NCI-H2196 treated with DMSO at 0.1 percent for 48 hours (cell line): Measurements from ENCODE around the gene DNAH8.

Source experiments
- DNase-seq: peaks from one replicate; lab custom pipeline; 2025; ENCODE audit not compliant: unreplicated experiment; lab: John Stamatoyannopoulos, UW

DNAH8 gene

DNA sequence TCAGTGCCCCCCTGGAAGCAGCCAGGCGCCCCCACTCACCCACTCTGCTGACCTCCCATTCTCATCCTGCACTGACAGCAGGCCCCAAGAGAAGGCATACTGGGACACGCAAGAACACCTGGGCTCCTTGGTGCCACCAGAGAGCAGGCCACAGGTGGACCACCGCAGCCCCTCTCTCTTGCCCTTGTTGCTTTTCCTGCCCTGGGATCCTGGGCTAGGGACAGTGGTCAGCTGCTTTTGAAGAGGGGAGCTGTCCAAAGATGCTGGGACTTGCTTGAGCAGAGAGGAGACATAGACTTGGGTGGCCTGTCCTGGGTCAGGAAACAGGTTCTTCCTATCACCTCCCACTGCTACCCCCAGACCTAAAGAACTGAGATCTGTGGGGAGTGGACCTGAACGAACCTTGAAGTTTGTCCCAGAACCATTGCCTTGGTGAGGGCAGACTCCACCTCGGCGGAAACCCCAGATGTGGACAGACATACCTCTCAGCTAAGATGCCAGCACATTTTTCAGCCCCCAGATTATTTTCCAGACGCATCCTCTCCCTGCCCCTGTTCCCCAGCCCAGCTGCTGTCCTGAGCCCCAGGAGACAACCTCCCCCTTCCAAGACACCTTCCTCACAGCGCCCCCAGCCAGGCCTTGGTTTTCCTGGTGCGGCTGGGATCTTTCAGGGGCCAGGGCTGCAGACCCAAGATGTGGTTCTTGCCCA, 334.6 kb downstream of the DNAH8 start:
- DNase-seq, result no peak

DNA sequence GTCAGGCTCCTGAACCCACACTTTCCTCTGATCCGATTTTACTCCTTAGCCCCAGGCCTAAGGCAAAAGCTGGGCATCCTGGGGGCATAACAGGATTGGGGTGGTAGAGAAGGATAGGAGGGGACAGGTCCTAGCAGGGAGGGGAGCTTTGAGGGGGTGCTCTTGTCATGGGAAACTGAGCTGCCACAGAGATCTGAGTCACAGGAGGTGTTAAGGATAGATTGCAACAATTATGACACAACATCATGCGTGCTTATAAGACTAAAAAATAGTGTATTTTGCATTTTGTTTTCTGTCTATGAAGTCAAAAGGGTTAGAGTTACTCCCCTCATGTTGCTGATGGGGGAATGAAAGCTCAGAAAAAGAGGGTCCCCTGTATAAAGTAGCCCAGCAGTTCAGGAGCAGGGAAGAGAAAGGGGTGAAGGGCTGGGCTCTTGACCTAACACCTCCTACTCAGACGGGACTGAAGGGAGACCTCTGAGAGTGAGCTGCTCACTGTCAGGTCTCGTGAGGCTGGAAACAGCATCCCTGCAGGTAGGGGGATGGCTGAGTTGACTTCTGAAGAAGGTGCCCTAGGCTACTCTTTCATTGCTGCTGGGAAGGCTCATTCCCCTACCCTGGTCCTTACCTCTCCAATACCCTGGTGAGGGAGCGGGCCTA, 335.5 kb downstream of the DNAH8 start:
- no peak for DNase-seq

DNA sequence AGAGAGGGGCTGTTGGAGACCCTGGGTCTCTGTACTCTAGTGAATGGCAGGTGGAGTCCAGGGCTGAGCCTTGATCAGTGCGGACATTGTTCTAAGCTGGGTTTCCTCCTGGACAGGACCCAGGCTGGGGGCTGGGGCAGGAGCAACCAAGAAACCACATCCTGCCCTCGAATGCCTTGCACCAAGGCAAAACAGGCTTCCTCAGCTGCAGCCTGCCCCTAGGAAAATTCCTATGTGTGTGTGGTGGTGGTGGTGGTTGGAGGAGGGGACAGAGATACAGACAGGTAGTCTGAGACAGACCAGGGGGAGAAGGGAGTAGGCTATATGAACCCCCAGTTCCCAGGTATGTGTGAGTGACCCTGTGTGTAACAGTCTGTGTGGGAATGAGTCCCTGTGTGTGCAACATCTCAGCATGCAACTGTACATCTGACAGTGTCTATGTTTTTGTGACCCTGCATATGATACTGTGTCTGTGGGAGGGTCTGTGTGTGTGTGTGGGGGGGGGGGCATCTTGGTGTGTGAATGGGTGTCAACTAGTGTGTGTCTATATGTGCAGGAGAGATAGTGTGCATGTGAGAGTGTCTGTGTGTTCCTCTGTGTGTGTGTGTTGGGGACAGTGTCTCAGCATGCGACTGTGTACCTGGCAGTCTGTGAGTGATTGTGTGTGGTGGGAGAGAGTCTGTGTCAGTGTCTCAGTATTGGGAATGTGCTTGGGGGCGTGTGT, 336.4 kb downstream of the DNAH8 start:
- no peak for DNase-seq

DNA sequence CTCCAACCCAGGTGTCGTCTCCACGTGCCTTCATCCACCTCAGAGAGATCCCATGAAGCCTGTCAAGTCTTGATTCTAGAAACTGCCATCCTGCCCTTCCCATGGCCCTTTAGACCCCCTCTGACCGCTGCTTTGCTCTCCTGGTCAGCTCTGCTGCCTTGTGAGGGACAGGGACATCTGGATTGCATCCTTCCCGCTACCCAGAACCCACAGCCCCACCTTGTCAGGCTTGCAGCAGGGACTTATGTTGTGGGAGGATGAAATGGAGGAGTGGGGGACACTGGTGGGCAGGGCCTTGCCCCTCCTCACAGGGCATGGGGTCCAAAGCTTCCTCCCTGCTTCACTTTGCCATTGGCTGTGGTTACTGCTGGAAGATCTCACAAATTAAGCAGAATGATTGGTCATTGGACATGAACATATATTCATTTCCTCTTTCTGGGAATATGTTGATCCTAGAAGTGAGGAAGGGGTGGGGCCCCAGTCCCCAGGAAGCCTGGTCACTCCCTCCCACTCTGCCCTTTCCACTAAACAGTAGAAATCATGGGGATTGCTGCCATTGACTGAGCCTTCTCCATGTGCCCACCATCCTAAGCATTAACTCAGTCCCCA, 338.0 kb downstream of the DNAH8 start:
- no peak for DNase-seq

DNA sequence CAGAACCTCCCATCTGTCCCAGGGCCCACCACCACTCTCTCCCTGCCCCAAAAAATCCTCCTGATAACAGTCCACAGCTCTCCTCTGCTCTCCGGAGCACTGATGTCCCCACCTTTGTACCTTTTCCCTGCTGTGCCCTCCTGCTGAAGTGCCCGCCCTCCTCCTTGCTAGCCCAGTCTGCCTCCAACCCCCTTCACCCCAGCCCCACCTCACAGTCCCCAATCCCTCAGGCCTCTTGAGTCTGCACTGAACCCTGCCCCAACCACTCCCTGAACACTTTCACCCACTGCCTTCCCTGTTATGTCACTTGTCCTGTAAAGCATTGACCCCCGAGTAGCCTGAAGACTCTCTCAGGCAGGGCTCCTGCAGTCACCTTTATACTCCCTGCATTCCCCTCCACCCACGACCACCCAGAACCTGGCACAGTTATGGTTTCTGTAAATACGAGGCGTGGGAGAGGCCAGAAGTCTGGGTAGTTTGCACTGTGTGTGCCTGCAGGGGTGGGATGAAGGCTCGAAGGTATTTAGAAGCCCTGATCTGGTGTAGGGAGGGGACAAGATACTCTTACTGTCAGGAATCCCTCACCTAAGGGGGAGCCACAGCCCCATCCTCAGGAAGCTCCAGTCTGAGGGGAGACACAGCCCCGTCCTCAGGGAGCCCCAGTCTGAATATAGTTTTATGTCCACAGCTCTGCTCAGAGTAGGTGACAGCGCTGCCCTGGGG, 338.9 kb downstream of the DNAH8 start:
- DNase-seq, result no peak

DNA sequence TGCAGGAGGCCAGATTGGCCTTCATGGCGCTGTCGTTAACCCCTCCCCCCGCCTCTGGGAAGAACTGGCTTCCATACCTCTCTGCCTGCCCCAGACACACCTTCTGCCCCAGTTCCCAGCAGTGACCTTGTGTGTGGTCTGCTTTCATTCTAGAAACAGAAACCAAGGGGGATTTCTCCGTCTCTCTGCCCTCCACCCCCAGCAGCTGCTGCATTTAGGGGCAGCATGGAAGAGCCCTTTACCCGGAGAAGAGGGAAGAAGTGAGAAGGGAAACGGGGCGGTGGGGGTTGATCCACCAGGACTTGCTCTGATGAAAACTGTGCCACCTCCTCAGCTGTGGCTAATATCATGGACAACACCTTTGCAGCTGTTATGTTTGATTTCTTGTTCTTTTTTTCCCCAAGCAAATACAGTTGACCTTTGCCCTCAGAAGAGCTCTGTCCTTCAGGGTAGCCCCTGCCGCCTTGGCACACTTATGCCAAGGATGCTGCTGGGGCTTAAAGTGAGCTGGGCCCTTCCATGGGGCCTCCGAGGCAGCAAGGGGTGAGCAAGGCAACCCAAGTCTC, 339.5 kb downstream of the DNAH8 start:
- no peak for DNase-seq

DNA sequence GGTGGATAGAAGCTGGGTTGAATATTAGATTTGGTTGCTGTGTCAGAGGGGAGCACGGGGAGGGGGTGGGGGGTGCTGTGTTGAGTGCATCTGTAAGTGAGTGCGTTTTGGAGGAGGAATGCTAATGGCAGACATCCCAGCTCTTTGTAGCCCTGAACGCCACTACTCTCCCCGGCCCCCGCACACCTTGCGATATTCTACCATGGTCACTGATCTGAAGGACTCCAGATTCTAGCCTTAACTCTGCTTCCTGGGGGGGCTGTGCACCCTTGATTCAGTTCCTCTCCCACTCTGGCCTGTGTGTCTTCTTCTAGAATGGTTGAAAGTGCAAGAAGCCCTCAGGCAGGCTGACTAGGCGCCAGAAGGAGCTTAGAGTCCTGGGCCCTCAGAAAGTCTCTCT, 340.6 kb downstream of the DNAH8 start:
- no peak for DNase-seq

DNA sequence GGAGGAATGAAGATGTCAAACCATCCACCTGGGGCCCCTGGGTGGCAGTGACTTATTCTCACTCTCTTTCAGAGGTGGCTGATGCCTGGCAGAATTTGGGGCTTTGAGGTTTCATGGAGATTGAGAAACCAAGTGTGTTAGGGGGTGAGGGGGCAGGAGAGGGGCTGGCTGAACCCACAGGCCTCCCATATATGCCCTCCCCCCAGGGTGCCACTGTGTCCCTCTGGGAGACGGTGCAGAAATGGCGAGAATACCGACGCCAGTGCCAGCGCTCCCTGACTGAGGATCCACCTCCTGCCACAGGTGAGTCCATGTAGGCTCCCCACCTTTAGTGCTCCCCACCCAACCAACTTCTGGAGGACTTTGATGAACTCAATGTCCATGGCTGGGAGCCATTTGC, 341.1 kb downstream of the DNAH8 start:
- no peak for DNase-seq

DNA sequence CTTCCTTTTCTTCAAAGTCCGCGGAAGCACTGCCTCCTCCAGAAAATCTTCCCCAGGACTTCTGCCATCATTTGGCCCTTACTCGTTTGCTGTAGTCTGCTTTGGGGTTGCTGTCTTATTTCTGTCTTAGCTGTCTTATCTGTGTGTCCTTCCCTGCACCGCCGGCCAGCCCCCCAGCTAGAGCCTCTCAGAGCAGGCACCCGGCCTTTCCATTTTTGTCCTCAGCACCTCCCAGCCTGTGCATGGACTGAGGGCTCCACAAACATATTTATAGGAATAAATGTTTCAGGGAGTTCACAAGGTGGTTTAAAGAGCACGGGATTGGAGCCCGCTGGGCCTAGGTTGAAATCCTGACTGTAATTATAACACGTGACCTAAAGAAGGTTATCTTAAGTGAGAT, 341.6 kb downstream of the DNAH8 start:
- DNase-seq, result no peak

DNA sequence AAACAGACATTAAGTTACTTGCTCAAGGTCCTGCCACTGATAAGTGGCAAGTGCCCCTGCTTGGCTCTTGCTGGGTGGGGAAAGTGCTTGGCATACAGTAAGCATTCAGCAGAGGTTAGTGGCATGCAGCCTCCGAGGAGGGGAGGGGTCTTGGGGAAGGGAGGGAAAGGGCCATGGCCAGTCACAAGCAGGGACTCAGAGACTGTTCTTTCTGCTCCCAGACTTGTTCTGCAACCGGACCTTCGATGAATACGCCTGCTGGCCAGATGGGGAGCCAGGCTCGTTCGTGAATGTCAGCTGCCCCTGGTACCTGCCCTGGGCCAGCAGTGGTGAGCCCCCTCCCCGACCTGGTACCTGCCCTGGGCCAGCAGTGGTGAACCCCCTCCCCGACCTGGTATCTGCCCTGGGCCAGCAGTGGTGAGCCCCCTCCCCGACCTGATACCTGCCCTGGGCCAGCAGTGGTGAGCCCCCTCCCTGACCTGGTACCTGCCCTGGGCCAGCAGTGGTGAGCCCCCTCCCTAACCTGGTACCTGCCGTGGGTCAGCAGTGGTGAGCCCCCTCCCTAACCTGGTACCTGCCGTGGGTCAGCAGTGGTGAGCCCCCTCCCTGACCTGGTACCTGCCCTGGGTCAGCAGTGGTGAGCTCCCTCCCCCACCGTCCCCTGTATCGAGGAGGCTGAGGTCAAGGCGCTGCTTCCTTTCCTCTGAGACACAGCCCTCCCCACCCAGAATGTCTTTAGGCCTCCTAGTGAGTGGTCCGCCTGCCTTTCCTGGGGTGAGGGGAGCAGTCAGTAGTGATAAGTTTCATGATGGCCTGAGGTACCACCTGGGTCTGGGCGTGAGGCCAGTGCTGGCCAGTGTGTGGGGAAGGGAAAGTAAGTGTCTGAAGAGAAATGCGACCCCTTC, 342.4 kb downstream of the DNAH8 start:
- DNase-seq, result no peak

DNA sequence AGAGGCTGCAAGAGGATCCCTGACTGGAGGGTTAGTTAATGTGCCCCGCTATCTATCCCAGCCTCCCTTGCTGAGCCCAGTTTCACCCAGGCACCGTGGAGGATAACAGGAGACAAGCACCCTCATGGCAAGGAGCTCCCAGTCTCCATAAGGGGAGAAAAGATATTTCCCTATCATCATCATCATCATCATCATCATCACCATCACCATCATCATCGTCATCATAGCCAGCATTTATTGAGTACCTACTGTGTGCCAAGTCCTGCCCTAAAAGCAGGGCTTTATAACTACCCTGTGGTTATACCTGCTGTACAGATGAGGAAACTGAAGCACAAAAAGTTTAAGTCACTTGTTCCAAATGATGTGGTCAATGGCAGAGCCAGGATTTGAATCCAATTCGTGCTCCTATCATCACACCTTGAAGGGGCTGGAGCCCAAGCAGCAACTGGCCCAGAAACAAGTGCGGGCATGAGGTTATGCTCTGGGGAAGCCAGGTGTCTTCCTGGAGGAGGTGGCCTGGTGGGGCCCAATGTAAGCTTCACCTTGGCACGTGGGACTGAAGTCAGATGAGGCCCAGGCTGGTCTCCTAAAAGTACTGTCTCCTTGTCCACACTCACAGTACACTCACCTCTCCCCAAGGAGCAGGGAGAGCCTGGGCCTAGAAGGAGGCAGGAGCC, 343.5 kb downstream of the DNAH8 start:
- no peak for DNase-seq

DNA sequence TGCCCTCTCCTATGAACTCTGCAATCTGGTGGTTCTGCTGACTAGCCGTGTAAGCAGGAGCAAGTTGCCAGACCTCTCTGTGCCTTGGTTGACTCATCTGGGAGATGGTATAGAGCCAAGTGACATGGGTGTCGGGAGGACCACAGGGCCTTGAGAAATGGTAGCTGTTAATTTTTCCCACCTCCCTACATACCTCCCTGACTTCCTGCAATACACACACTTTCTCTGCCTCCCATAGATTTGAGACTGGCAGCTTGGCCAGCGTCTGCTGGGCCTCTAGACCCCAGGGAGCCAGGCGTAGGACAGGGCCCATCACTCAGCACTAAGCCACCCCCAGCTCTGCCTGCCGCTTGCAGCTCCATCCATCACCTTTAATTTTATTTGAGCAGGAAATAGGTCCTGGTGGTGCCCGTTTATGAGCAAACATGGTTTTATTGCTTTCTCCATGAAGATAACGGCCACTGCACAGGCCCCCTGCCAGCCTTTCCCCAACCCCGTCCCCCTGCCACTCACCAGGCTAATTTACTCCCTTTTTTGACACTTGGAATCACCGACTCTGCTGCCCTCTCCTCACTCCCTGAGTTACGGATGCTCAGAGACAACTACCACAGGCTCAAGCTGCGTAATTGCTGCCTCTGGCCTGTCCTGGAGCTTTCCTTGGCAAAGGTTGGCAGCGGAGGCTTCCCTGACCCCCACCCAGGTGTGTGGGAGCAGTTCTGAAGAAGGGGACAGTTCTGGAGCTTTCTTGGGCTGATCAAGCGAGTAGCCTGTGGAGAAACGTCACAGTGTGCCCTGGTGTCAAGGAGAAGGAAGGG, 344.6 kb downstream of the DNAH8 start:
- no peak for DNase-seq

DNA sequence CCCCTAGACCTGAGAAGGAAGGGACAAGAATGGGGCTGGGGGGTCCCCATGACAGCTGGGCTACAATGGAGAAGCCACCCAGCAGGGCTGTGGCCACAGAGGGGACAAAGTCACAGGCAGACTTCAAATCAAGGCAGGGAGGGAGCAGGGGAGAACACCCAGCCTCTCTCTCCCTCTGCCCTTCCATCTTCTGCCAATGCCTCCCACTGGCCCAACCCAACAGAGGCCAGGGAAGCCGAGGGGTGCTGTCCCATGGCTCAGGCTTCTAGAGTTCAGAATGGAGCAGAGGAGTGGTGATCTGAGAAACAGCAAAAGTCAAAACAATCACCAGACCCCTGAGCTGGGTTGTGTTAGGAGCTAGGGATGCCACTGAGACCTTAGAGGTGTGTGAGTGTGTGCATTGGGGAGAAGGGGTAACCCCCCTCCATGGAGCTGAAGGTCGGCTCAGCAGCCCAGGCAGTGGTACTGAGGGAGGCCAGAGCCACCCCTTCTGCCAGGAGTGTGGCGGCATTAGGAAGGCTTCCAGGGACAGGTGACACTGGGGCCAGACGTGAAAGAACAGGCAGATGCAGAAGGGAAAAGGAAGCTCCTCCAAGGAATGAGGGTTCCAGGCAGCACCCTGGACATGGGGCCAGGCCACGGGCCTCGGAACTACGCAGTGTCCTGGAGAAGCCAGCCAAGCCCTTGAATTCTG, 345.5 kb downstream of the DNAH8 start:
- DNase-seq, result no peak

DNA sequence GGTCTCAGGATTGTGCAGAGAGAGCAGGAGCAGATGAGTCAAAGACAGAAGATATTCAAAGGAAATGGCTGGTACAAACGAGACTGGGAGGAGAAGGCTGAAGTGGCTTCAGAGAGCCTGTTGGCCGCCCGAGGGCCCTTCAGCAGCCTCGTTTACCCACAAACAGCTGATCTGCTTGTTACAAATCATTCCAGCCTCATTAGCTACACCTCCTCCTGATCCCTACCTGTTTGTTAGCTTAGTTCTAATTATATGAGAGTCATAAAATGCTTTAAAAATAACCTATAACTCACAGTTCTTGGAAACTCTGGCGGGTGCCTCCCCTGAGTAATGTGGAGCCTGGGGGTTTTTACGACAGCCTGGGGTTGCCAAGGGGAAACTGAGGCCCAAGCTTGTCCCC, 346.1 kb downstream of the DNAH8 start:
- DNase-seq, result no peak

DNA sequence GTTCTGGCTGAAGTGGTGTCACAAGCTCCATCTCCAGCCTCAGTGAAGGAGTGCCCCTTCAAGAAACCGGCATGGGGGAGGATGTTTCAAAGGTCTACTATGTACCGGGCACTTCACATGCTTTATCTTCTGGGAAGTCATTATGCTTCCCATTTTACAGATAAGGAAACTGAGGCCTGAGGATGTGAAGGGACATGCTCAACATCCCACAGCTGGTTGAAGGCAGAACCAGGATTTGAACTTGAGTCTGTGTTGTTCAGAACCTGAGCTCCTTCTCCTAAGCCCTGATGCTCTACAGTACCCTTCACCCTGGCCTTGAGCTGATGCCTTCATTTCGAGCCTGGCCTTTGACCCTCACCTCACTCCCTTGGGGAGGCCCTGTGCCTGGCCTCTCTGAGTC, 346.5 kb downstream of the DNAH8 start:
- no peak for DNase-seq

DNA sequence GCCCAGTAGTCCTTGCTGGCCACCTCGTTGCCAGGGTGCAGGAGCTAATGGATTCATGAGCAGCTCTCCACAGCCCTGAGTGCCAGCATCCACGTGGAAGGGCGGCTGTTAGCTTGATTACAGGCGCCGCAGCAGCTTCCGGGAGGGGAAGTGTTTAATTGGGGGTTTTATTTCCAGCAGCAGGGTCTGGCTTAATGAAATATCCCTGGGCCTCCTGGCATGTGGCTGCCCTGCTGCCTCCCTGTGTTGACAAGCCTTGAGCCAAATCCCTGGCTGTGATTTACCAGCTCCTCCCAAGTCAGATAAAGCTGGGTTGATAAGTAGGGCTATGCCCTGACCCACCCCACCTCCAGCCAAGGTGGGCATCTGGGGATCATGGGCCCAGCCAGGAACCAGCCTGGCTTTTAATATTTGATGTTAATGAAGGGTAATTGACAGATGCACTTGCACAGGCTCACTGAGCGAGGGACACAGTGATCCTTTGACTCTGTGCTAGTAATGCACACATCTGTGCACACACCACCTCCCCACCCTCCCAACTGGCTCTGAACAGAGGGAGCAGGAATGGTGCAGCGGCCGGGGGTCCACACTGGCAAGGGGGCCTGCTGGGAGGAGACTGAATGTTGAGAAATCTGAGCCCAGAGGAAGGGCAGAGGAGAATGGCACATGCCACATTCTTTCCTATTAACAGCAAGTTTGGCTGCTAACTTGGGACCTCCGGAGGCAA, 347.1 kb downstream of the DNAH8 start:
- no peak for DNase-seq

DNA sequence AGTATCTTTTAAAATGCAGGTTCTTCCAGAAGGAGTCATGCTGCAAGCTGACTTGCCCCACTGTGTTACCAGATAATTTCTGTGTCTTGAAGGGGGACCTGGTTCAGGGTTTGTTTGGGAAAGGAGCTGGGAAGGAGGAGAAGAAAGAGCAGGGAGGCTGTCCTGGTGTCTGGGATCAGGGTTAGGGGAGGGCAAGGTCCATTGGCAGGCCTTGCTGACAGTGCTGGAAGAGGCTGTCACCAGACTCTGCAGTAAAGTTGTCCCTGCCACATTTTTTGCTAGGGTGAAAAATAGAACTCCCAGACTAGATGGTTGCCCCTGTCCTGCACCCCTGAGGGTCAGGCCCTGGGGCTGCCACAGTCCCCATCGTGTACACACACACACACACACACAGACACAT, 348.4 kb downstream of the DNAH8 start:
- DNase-seq, result no peak
